GM12878 (cell line): ENCODE results near the gene GBP5. TPM values are rescaled to one million over a fixed set of nuclear protein-coding genes. Genes with fewer than 3 reads are reported as not detected.

Experiments
- ATAC-seq: fragments of 200-7000 bp; cut with Tn5 transposase; 3 replicates; pipeline ENCODE4 v1.9.1; 2020; ENCODE audit warnings: mild to moderate bottlenecking, moderate library complexity
- BruUV-seq: library from RNA; stranded (reverse); fragments of 400-500 nt; replicated peaks from 2 replicates; lab custom pipeline; 2021; lab: Mats Ljungman, UMichigan
- CTCF ChIA-PET: fragments of 300-600 bp; sonication (Branson Sonifier 250); formaldehyde crosslinking; extraction: SDS; loops from one replicate; lab custom pipeline; 2021; ENCODE audit warnings: inconsistent platforms; lab: Yijun Ruan, JAX
- POLR2A ChIA-PET: fragments of 350-600 bp; formaldehyde crosslinking; extraction: SDS; loops from one replicate; lab custom pipeline; 2021; ENCODE audit warnings: inconsistent platforms; lab: Charles Lee
- RAD21 ChIA-PET: fragments of 300-600 bp; sonication (Branson Sonifier 250); formaldehyde crosslinking; loops from one replicate; lab custom pipeline; 2023; ENCODE audit warnings: antibody characterized with exemption; ENCODE audit not compliant: unreplicated experiment; lab: Charles Lee
- SMC1A ChIA-PET: fragments of 300-600 bp; sonication (Branson Sonifier 250); formaldehyde crosslinking; loops from one replicate; lab custom pipeline; 2023; ENCODE audit not compliant: unreplicated experiment, uncharacterized antibody; lab: Charles Lee
- DNase-seq: peaks from one replicate; pipeline ENCODE4 v3.0.0-alpha.2; 2011; ENCODE audit warnings: low read depth, low spot score
- FAIRE-seq: peaks from 3 replicates; lab custom pipeline; 2011; peaks lifted over from hg19 to GRCh38; lab: Jason Lieb, UNC
- H2AFZ ChIP-seq: 2 replicates; pipeline ENCODE4 v1.6.0; 2011; ENCODE audit warnings: low read depth, low read length, control low read depth; ENCODE audit not compliant: control insufficient read depth
- H3K27ac ChIP-seq: 2 replicates; pipeline ENCODE4 v1.5.1; 2011; ENCODE audit warnings: control low read depth; ENCODE audit not compliant: control insufficient read depth, insufficient read depth
- H3K27me3 ChIP-seq, 2 experiments: replicated peaks in 1 of 2; 2 replicates each; pipeline versions ENCODE4 v1.6.0 to v1.6.1; 2011; ENCODE audit warnings: low read length in 1 of 2; ENCODE audit not compliant: control insufficient read depth in 2 of 2, insufficient read depth in 2 of 2
- H3K36me3 ChIP-seq, 2 experiments: 2 replicates each; pipeline ENCODE4 v1.5.1; 2011; ENCODE audit warnings: low read length in 1 of 2; ENCODE audit not compliant: control insufficient read depth in 2 of 2, insufficient read depth in 2 of 2
- H3K4me1 ChIP-seq: 2 replicates; pipeline ENCODE4 v1.6.1; 2011; ENCODE audit warnings: mild to moderate bottlenecking, low read length, moderate library complexity, mixed read lengths; ENCODE audit not compliant: control insufficient read depth, insufficient read depth
- H3K4me2 ChIP-seq: 2 replicates; pipeline ENCODE4 v1.6.0; 2011; ENCODE audit warnings: control low read depth; ENCODE audit not compliant: control insufficient read depth, insufficient read depth
- H3K4me3 ChIP-seq: fragments of 200-600 bp; sonication (generic); 2 replicates; pipeline ENCODE4 v1.5.1; 2016
- H3K79me2 ChIP-seq: 2 replicates; pipeline ENCODE4 v1.6.0; 2011; ENCODE audit warnings: low read length; ENCODE audit not compliant: control insufficient read depth, insufficient read depth
- H3K9ac ChIP-seq: 2 replicates; pipeline ENCODE4 v1.8.0; 2011; ENCODE audit warnings: low read length, control low read depth, mixed read lengths; ENCODE audit not compliant: control insufficient read depth, insufficient read depth
- H3K9me3 ChIP-seq: replicated peaks from 3 replicates; pipeline ENCODE4 v1.5.1; 2011; ENCODE audit warnings: mild to moderate bottlenecking, low read length; ENCODE audit not compliant: control insufficient read depth, insufficient read depth
- H4K20me1 ChIP-seq: 2 replicates; pipeline ENCODE4 v1.6.0; 2011; ENCODE audit not compliant: control insufficient read depth, insufficient read depth
- ASH2L ChIP-seq: fragments of 300-600, 200-600 bp; sonication (generic); IDR thresholded peaks from 2 replicates; pipeline ENCODE4 v1.6.1; 2017; ENCODE audit warnings: low read depth, mild to moderate bottlenecking, borderline replicate concordance
- BCL11A ChIP-seq: IDR thresholded peaks from 2 replicates; pipeline ENCODE4 v1.6.1; 2011; ENCODE audit warnings: low read depth, low read length
- NFXL1 ChIP-seq: fragments of 450-650 bp; IDR thresholded peaks from 2 replicates; pipeline ENCODE4 v1.6.1; 2017; ENCODE audit warnings: antibody characterized with exemption, mild to moderate bottlenecking, borderline replicate concordance
- RAD51 ChIP-seq: fragments of 450-650 bp; IDR thresholded peaks from 2 replicates; pipeline ENCODE4 v1.6.1; 2016; ENCODE audit warnings: moderate library complexity, mild to moderate bottlenecking, inconsistent platforms
- RBBP5 ChIP-seq: fragments of 200-600 bp; sonication (generic); conservative IDR thresholded peaks from 2 replicates; pipeline ENCODE4 v1.6.1; 2016
- RELB ChIP-seq: fragments of 450-650 bp; IDR thresholded peaks from 2 replicates; pipeline ENCODE4 v1.6.1; 2017; ENCODE audit warnings: low read depth, mild to moderate bottlenecking, moderate library complexity
- USF1 ChIP-seq: IDR thresholded peaks from 2 replicates; pipeline ENCODE4 v1.6.1; 2011; ENCODE audit warnings: borderline replicate concordance, low read depth, mild to moderate bottlenecking, moderate library complexity, mixed read lengths, low read length; ENCODE audit not compliant: insufficient read depth; ENCODE audit errors: extremely low read length
- WGBS: methylation state at CpG from one replicate; pipeline ENCODE4 v1.1.6; 2016; ENCODE audit warnings: low lambda C conversion rate; ENCODE audit not compliant: insufficient replicate concordance, insufficient coverage; ENCODE audit errors: missing lambda C conversion rate; 5-methylcytosine and 5-hydroxymethylcytosine counted together
- in situ Hi-C: fragments of 300-500 bp; cut with MboI; formaldehyde crosslinking; loops from 9 replicates; pipeline ENCODE4 v1.14.3; 2018; ENCODE audit warnings: mixed read lengths
- intact Hi-C: fragments of 100-400 bp; cut with micrococcal nuclease; formaldehyde crosslinking; loops from one replicate; pipeline ENCODE4 v1.14.2; 2022; ENCODE audit not compliant: unreplicated experiment
- polyA plus RNA-seq, 11 experiments: library from polyadenylated mRNA; depleted of rRNA in 4 of 11; unstranded in 6 of 11; stranded (reverse) in 5 of 11; fragments of >200 nt; fragmentation: Nextera tagmentation in 4 of 11; fragmentation: Illumina TruSeq in 1 of 11; extraction: Ambion mirVana in 4 of 11; extraction: Trizol in 1 of 11; gene quantifications; 1 replicate in 1 of 11; 2 replicates in 10 of 11; pipeline versions ENCODE4 v1.2.1 to v1.2.3, GENCODE V29; 2011 to 2016; ENCODE audit warnings: inconsistent platforms in 2 of 11, missing spikeins in 2 of 11, low read depth in 1 of 11
- total RNA-seq, 4 experiments: library from RNA; depleted of rRNA in 3 of 4; stranded (reverse); fragments of >200 nt in 3 of 4; fragmentation: Illumina TruSeq in 1 of 4; extraction: Trizol in 1 of 4; gene quantifications; 2 replicates each; pipeline versions ENCODE4 v1.2.1 to v1.2.3, GENCODE V29; 2013 to 2021
- TF ChIP-seq, protein P1 (sequence below): fragments of 450-650 bp; IDR thresholded peaks from 2 replicates; pipeline ENCODE4 v1.6.1; 2014; ENCODE audit warnings: mild to moderate bottlenecking

The GBP5 gene
- total and polyA plus RNA-seq, 10 of the 15 experiments (the other 5 are each of a cell fraction or from before 2014, with no cell fraction given) = 0.17 to 1.0 (median 0.42) TPM

DNA sequence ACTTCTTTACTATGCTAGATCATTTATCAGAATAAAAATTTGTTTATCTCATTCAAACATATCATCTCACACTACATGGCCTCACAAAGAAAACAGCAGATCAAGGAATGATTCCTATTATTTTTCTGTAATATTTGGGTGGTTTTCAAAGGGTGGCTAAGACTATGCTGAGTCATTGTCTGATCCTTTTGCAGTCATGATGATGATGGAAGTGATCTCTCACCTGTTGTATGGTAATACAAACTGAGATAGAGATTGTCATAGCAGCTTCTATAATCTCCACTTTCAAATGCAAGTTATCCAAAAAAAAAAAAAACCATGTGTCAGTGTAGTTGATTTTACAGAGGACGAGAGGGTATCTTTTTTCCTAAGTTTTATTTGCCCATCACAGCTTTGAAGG, 37.2 kb upstream of the GBP5 start (continued):
- TF ChIP-seq, protein P1, sequence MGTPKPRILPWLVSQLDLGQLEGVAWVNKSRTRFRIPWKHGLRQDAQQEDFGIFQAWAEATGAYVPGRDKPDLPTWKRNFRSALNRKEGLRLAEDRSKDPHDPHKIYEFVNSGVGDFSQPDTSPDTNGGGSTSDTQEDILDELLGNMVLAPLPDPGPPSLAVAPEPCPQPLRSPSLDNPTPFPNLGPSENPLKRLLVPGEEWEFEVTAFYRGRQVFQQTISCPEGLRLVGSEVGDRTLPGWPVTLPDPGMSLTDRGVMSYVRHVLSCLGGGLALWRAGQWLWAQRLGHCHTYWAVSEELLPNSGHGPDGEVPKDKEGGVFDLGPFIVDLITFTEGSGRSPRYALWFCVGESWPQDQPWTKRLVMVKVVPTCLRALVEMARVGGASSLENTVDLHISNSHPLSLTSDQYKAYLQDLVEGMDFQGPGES = no peak
- no peak for TF ChIP-seq NFXL1

DNA sequence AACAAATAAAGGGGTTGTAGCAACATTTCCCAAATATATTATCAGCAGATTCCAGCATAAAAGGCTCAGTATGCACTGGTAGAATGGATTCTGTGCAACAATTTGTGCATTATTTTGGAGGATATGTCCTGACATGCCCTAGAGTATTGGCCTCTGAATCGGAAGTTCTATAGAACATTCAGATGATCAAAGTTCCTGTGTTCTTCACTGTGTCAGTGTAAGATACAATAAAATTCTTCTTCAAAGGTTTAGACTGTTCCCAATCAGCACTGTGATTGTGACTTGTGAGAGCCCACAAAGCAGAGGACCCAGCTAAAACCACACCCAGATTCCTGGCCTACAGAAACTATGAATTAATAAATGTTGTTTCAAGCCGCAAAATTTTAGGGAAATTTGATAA, 33.6 kb upstream of the GBP5 start:
- Histone ChIP-seq H3K27ac (no peak overlapping the region), H3K4me1 (peaks cover 7% of the 10 kb centered on the region; the same call in 1 of the 2 replicates), H2AFZ (no peak overlapping the region), H3K79me2 (no peaks in the 10 kb centered on the region), H3K36me3 (no peaks in the 10 kb centered on the region), H3K4me3 (no peak overlapping the region)
- BruUV-seq = no TSS peak
- RAD21 ChIA-PET = no interaction called here
- FAIRE-seq (no peak), DNase-seq (no peak), ATAC-seq (no peak)
- SMC1A ChIA-PET = no interaction called here
- no peak for TF ChIP-seq RBBP5
- TF ChIP-seq, all 136 proteins: peak for 0
- H3K9me3 ChIP-seq = peaks cover 3% of the 10 kb centered on the region; the same call in 2 of the 3 replicates
- H3K9ac ChIP-seq = no peak overlapping the region
- H4K20me1 ChIP-seq = no peaks in the 10 kb centered on the region
- in situ Hi-C loops (no loop called here), intact Hi-C loops (no loop called here)
- 78% methylated on average over 2 of the region's 2 CpGs for WGBS
- ChIA-PET CTCF (interaction anchor here (1.7 kb wide), 1 partner anchor 52 kb away, joined by 3 read pairs; no protein-coding TSS in a partner anchor), POLR2A (no interaction called here)
- H3K4me2 ChIP-seq = no peak overlapping the region
- H3K27me3 ChIP-seq = no peaks in the 10 kb centered on the region

GRCh38 chr1:89305493-89305892, 32.8 kb upstream of the GBP5 start:
- no peak overlapping the region for H3K4me3 ChIP-seq
- peaks cover 5% of the 10 kb centered on the region for H3K4me1 ChIP-seq
- ATAC-seq = no peak
- DNase-seq = no peak
- TF ChIP-seq RELB (no peak), USF1 (no peak), RAD51 (no peak), ASH2L (no peak), BCL11A (no peak)
- peaks cover 3% of the 10 kb centered on the region; the same call in 2 of the 3 replicates for H3K9me3 ChIP-seq
- intact Hi-C loops = no loop called here
- ChIA-PET RAD21 (no interaction called here), POLR2A (no interaction called here), CTCF (interaction anchor here (1.7 kb wide), 1 partner anchor 53 kb away, joined by 3 read pairs; no protein-coding TSS in a partner anchor), SMC1A (no interaction called here)
- H3K4me2 ChIP-seq = no peak overlapping the region
- H2AFZ ChIP-seq = no peak overlapping the region
- H3K79me2 ChIP-seq = no peaks in the 10 kb centered on the region
- FAIRE-seq = no peak
- in situ Hi-C loops = no loop called here
- no peaks in the 10 kb centered on the region for H3K36me3 ChIP-seq
- H4K20me1 ChIP-seq = no peaks in the 10 kb centered on the region
- WGBS = 95% methylated on average over 2 of the region's 2 CpGs
- no peak overlapping the region for H3K9ac ChIP-seq
- no peak overlapping the region for H3K27ac ChIP-seq
- no TSS peak for BruUV-seq
- no peaks in the 10 kb centered on the region for H3K27me3 ChIP-seq
